GM12891 (cell line): ENCODE measurements around the gene PAEP.

Experiments
- POLR2A ChIP-seq: IDR thresholded peaks from 2 replicates; pipeline ENCODE4 v1.6.1; 2011; ENCODE audit warnings: low read depth, low read length, control low read depth
- POLR2AphosphoS5 ChIP-seq: IDR thresholded peaks from 2 replicates; pipeline ENCODE4 v1.6.1; 2011; ENCODE audit warnings: low read depth, low read length, control low read depth
- TAF1 ChIP-seq: IDR thresholded peaks from 2 replicates; pipeline ENCODE4 v1.6.1; 2011; ENCODE audit warnings: low read depth, low read length, control low read depth

GRCh38 chr9:135608294-135608998, 46.9 kb downstream of the PAEP start:
- TF ChIP-seq POLR2A (no peak), POLR2AphosphoS5 (no peak), TAF1 (no peak)
